AG08395 (cell line): ENCODE data around the gene CPSF4L.

ENCODE experiments used
- DNase-seq: peaks from one replicate; pipeline ENCODE4 v3.0.0; 2012; ENCODE audit warnings: mixed read lengths, low spot score

The CPSF4L gene

DNA sequence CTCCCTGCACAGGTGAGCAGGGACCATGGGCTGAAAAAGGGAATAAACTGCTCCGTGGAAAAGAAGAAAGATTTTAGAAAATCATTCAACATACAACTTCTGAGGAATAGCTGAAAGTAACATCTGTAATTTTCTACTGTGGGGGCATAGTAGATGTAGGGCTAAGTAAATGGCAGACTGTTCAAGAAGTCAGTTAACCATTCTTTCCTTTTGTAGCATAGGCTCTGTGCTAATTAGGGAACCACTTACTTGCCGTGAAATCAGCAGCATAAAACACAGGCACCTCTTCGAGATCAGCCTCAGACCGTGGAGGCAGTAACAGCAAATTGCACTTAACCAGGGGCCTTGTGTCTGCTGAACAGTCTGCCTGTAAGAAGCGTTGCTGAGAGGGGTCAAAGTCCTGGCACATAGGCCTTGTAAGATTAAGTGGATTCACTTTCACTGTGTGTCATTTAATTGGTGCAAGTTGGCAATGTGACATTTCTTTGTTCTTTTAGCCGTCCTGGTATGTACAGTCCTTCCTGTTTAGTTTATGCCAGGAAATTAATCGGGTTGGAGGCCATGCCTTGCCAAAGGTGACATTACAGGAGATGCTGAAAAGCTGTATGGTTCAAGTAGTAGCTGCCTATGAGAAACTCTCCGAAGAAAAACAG lies 58.4 kb downstream of the CPSF4L start:
- no peak for DNase-seq

DNA sequence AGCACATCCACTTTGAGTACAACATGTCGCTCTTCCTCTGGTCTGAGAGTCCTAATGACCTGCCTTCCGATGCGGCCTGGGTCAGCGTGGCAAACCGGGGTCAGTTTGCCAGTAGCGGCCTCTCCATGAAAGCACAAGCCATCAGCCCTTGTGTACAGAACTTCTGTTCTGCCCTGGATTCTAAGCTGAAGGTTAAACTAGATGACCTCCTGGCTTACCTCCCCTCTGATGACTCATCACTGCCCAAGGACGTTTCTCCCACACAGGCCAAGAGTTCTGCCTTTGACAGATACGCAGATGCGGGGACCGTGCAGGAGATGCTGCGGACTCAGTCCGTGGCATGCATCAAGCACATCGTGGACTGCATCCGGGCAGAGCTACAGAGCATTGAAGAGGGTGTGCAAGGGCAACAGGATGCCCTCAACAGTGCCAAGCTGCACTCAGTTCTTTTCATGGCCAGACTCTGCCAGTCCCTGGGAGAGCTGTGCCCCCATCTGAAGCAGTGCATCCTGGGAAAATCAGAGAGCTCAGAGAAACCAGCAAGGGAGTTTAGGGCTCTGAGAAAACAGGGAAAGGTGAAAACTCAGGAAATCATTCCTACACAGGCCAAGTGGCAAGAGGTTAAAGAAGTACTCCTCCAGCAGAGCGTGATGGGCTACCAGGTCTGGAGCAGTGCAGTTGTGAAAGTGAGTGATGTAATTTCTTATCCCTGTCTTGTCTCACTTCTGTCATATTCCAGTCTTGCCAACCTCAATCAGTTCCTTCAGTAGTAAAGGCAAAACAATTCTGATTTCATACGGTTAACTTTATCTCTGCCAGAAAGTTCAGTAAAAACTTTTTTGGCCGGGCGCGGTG lies 60.2 kb downstream of the CPSF4L start:
- no peak for DNase-seq

DNA sequence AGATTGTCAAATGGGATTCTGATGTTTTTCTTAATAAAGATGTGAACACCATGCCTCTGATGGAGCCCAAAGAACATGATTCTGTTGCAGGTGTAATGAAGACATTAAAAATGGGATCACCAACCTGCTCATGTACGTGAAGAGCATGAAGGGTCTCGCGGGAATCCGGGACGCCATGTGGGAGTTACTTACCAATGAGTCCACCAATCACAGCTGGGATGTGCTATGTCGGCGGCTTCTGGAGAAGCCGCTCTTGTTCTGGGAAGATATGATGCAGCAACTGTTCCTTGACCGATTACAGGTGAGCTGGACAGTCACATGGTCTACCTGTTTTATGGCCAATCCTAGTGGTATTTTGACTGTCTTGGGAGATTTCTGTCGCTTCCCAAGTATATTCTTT lies 61.2 kb downstream of the CPSF4L start:
- DNase-seq, result no peak

DNA sequence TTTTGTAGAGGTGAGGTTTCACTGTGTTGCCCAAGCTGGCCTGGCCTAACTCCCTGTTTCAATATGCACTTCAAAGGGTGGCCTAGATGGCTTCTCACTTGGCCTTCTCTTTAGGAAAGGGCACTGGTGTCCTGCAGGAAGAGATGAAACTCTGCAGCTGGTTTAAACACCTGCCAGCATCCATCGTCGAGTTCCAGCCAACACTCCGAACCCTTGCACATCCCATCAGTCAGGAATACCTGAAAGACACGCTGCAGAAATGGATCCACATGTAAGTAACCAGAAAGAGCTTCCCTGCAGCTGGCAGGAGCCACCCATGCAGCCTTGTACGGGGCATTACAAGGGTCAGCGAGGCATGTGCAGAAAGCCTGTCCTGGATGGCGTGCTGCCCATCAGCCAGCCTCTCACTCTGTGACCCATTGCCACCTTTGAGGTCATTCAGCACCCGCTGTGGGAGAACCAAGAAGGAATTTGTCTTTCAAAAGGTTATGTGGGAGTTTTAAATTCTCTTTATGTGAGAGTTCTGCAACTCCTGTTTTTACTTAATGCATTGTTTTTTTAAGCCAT lies 61.8 kb downstream of the CPSF4L start:
- no peak for DNase-seq

GRCh38 chr17:73198930-73199260 lies 62.8 kb downstream of the CPSF4L start:
- no peak for DNase-seq
